Psoas muscle (tissue), 8 donors: ENCODE measurements around the gene RBM22. TPM values are rescaled to one million over a fixed set of nuclear protein-coding genes. Genes with fewer than 3 reads are reported as not detected.

Experiments used
- ATAC-seq, 4 donors: fragments of 200-7000 bp; cut with Tn5 transposase; one replicate each; pipeline ENCODE4 v1.9.1; 2020; ENCODE audit warnings: moderate library complexity in 3 of 4, mild to moderate bottlenecking in 2 of 4
- DNase-seq, 2 donors: peaks; one replicate each; pipeline ENCODE4 v3.0.0-alpha.2; 2020
- H3K27ac ChIP-seq: fragments of 200-600 bp; one replicate; pipeline ENCODE4 v1.8.0; 2022
- H3K27me3 ChIP-seq, 3 donors: fragments of 200-600 bp in 1 of 3; one replicate each; pipeline versions ENCODE4 v1.6.1 to v1.8.0; 2013 to 2022; ENCODE audit warnings: low read length in 2 of 3, mild to moderate bottlenecking in 2 of 3, moderate library complexity in 1 of 3; ENCODE audit not compliant: insufficient read depth in 3 of 3
- H3K36me3 ChIP-seq, 2 donors: fragments of 200-600 bp in 1 of 2; one replicate each; pipeline versions ENCODE4 v1.6.1 to v1.8.0; 2013 to 2022; ENCODE audit warnings: low read depth in 1 of 2, mild to moderate bottlenecking in 1 of 2, moderate library complexity in 1 of 2; ENCODE audit not compliant: insufficient read depth in 1 of 2
- H3K4me1 ChIP-seq: fragments of 200-600 bp; one replicate; pipeline ENCODE4 v1.8.0; 2022
- H3K4me3 ChIP-seq: fragments of 200-600 bp; one replicate; pipeline ENCODE4 v1.8.0; 2022; ENCODE audit warnings: mild to moderate bottlenecking
- H3K9me3 ChIP-seq: fragments of 200-600 bp; one replicate; pipeline ENCODE4 v1.8.0; 2022
- WGBS, 3 donors: extraction: QIAGEN DNeasy Blood & Tissue Kit; methylation state at CpG; one replicate each; pipeline versions ENCODE4 v1.1.6 to v1.1.7; 2013; 5-methylcytosine and 5-hydroxymethylcytosine counted together
- intact Hi-C, 2 donors: fragments of 100-400 bp; cut with DNase I; formaldehyde crosslinking; loops; one replicate each; pipeline versions ENCODE4 v1.11.0 to v1.14.2; 2022
- polyA plus RNA-seq, 3 donors: library from polyadenylated mRNA; stranded (reverse); fragments of 200-250 nt; gene quantifications; one replicate each; pipeline ENCODE4 v1.2.3, GENCODE V29; 2013
- total RNA-seq, 4 donors: library from RNA; stranded (reverse); fragmentation: NEBNext Ultra II Directional in 2 of 4; extraction: Animal tissue kit (Norgen Biotek cat#: 25700) in 2 of 4; gene quantifications; one replicate each; pipeline versions ENCODE4 v1.2.1 to v1.2.4, GENCODE V29; 2021 to 2023
- TF ChIP-seq, protein P1 (sequence below): fragments of 200-600 bp; IDR thresholded peaks from one replicate; pipeline ENCODE4 v1.8.0; 2022; ENCODE audit warnings: antibody characterized with exemption
- donor health status: healthy with polysubstance abuse.
- donor health status: DM: no; HTN: no; CAD: no; lungs with moderate emphysema.
- donor health status: Bipolar disorder and iron deficiency.
- donor health status: healthy.
- donor health status: DM: yes; HTN: yes; CAD: no.
- donor health status: DM: no; HTN: no; CAD: no.
- donor health status: DM: no; HTN: no; CAD: no.
- donor health status: DM: yes; HTN: yes; CAD: no.

Gene RBM22
- total and polyA plus RNA-seq, 7 donors: 17.2 to 29.9 (median 26.0) TPM

GRCh38 chr5:150738862-150739261 is 38.0 kb upstream of the RBM22 start:
- H3K4me1 ChIP-seq: peaks cover 36% of the 10 kb centered on the region
- H3K27me3 ChIP-seq: no peaks in the 10 kb centered on the region
- peak overlapping the region; percentile 54 for H3K27ac ChIP-seq
- H3K4me3 ChIP-seq: peak overlapping the region; percentile 6
- H3K36me3 ChIP-seq: peaks cover 0 to 27% of the 10 kb centered on the region in 2 donors
- ATAC-seq: peak in 3 of 4 donors; percentile 42 to 62 (median 45)
- H3K9me3 ChIP-seq: no peaks in the 10 kb centered on the region
- TF ChIP-seq, protein P1, sequence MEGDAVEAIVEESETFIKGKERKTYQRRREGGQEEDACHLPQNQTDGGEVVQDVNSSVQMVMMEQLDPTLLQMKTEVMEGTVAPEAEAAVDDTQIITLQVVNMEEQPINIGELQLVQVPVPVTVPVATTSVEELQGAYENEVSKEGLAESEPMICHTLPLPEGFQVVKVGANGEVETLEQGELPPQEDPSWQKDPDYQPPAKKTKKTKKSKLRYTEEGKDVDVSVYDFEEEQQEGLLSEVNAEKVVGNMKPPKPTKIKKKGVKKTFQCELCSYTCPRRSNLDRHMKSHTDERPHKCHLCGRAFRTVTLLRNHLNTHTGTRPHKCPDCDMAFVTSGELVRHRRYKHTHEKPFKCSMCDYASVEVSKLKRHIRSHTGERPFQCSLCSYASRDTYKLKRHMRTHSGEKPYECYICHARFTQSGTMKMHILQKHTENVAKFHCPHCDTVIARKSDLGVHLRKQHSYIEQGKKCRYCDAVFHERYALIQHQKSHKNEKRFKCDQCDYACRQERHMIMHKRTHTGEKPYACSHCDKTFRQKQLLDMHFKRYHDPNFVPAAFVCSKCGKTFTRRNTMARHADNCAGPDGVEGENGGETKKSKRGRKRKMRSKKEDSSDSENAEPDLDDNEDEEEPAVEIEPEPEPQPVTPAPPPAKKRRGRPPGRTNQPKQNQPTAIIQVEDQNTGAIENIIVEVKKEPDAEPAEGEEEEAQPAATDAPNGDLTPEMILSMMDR: no peak
- no peak for DNase-seq
- 37 to 66% (median 43%) methylated on average over 7 of the region's 7 CpGs for WGBS, 3 donors
- intact Hi-C loops: no loop called here

GRCh38 chr5:150734579-150735384 is 33.9 kb upstream of the RBM22 start:
- Histone ChIP-seq H3K4me1 (peaks cover 36% of the 10 kb centered on the region), H3K27ac (peak overlapping the region; percentile 21), H3K4me3 (no peak overlapping the region), H3K27me3 (no peaks in the 10 kb centered on the region), H3K36me3 (peaks cover 0 to 37% of the 10 kb centered on the region in 2 donors), H3K9me3 (no peaks in the 10 kb centered on the region)
- whole genome bisulfite sequencing, 3 donors: 86 to 95% (median 87%) methylated on average over 7 of the region's 7 CpGs
- DNase-seq (peak; percentile 47 to 65), ATAC-seq (peak; percentile 55 to 74 (median 56))
- intact Hi-C loops: loop anchor here in 1 of 2 donors (2.0 kb wide), 1 partner anchor 20 kb away; no protein-coding TSS in a partner anchor
- TF ChIP-seq, protein P1: no peak

DNA sequence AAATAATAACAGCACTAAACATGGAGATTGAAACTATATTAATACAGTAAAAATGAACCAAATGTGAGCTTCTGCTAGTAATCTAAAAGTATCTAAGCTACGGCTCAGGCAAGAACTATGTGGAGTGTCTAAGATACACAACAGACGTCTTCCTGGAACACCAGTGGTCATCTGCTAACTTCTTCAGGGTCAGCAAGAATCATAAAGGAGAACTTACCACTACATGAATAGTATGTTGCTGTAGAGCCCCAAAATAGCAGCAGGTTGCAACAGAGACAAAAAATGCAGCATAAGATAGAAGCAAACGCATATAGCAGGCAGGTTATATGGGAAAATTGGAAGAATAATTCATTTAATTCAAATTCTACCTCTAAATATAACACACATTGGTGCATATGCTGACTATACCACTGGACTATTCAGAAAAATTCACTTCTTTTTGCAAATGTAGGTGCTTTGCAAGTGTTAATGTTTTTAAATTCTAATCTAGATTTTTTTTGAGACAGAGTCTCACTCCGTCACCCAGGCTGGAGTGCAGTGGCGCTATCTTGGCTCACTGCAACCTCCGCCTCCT is 30.9 kb upstream of the RBM22 start:
- intact Hi-C loops: no loop called here
- Histone ChIP-seq H3K27ac (no peak overlapping the region), H3K4me3 (no peak overlapping the region), H3K9me3 (no peaks in the 10 kb centered on the region), H3K27me3 (no peaks in the 10 kb centered on the region), H3K36me3 (peaks cover 0 to 65% of the 10 kb centered on the region in 2 donors), H3K4me1 (peaks cover 14% of the 10 kb centered on the region)
- DNase-seq (no peak), ATAC-seq (no peak)
- WGBS, 3 donors: 91 to 92% (median 91%) methylated on average over 6 of the region's 6 CpGs
- TF ChIP-seq, protein P1: no peak

DNA sequence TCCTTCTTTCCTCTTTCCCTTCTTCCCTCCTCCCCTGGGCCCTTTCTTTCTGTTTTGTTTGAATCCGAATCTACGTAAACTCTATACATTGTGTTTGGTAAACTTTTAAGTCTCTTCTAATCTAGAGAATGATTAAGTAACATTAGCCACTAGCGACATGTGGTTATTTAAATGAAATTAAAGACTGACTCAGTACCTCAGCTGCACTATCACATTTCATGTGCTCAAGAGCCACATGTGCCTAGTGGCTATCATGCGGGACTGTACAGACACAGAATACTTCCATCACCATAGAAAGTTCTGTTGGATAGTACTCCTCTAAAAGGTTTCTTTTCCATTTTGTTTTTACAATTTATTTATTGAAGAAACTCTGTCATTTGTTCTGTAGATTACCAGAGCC is 29.0 kb upstream of the RBM22 start:
- Histone ChIP-seq H3K4me3 (no peak overlapping the region), H3K27me3 (no peaks in the 10 kb centered on the region), H3K9me3 (no peaks in the 10 kb centered on the region), H3K4me1 (peaks cover 7% of the 10 kb centered on the region), H3K36me3 (peaks cover 0 to 84% of the 10 kb centered on the region in 2 donors), H3K27ac (no peak overlapping the region)
- TF ChIP-seq, protein P1: no peak
- peak in 1 of 4 donors; percentile 45 for ATAC-seq
- 83 to 94% (median 84%) methylated on average over 4 of the region's 4 CpGs for WGBS, 3 donors
- no peak for DNase-seq
- intact Hi-C loops: no loop called here
